Natural killer cell (primary cell): ENCODE data around the gene SKI. TPM values are rescaled to one million over a fixed set of nuclear protein-coding genes. Genes with fewer than 3 reads are reported as not detected.

ENCODE experiments used
- ATAC-seq, 3 donors: fragments of 150-1000 bp in 2 of 3; fragments of 200-7000 bp in 1 of 3; cut with Tn5 transposase; 1 replicate in 1 of 3; 2 replicates in 2 of 3; pipeline ENCODE4 v1.10.0; 2021; ENCODE audit warnings: mild to moderate bottlenecking in 2 of 3, moderate library complexity in 2 of 3
- DNase-seq, 2 donors: peaks; one replicate each; pipeline versions ENCODE4 v3.0.0 to v3.0.0-alpha.2; 2013 to 2021; ENCODE audit warnings: mixed read lengths in 1 of 2
- H3K27ac ChIP-seq: one replicate; pipeline ENCODE4 v1.5.1; 2013; ENCODE audit warnings: mild to moderate bottlenecking, low read length
- H3K27me3 ChIP-seq: one replicate; pipeline ENCODE4 v1.6.1; 2013; ENCODE audit warnings: low read length; ENCODE audit not compliant: control insufficient read depth, insufficient read depth
- H3K36me3 ChIP-seq: one replicate; pipeline ENCODE4 v1.6.1; 2013; ENCODE audit warnings: low read length; ENCODE audit not compliant: control insufficient read depth, insufficient read depth
- H3K4me1 ChIP-seq: one replicate; pipeline ENCODE4 v1.6.1; 2013; ENCODE audit warnings: low read length; ENCODE audit not compliant: control insufficient read depth, insufficient read depth
- H3K4me3 ChIP-seq: one replicate; pipeline ENCODE4 v1.5.1; 2013; ENCODE audit warnings: low read length
- H3K9me3 ChIP-seq: one replicate; pipeline ENCODE4 v1.6.1; 2013; ENCODE audit warnings: low read length; ENCODE audit not compliant: control insufficient read depth, insufficient read depth
- H3K27ac Mint-ChIP-seq, 2 donors: one replicate each; pipeline ENCODE4 v1.8.0; 2022; ENCODE audit warnings: mild to moderate bottlenecking in 2 of 2, mixed read lengths in 2 of 2, moderate library complexity in 1 of 2
- H3K27me3 Mint-ChIP-seq, 2 donors: one replicate each; pipeline ENCODE4 v1.8.0; 2022; ENCODE audit warnings: low read depth in 2 of 2, mixed read lengths in 2 of 2
- H3K36me3 Mint-ChIP-seq: one replicate; pipeline ENCODE4 v1.8.0; 2022; ENCODE audit warnings: mixed read lengths
- H3K4me1 Mint-ChIP-seq, 2 donors: one replicate each; pipeline ENCODE4 v1.8.0; 2022; ENCODE audit warnings: mixed read lengths in 2 of 2
- H3K4me3 Mint-ChIP-seq: one replicate; pipeline ENCODE4 v1.8.0; 2022; ENCODE audit warnings: mild to moderate bottlenecking, moderate library complexity, mixed read lengths
- H3K9me3 Mint-ChIP-seq, 2 donors: one replicate each; pipeline ENCODE4 v1.8.0; 2022; ENCODE audit warnings: mixed read lengths in 2 of 2
- CTCF ChIP-seq: fragments of 200-600 bp; IDR thresholded peaks from one replicate; pipeline ENCODE4 v1.8.0; 2022; ENCODE audit warnings: antibody characterized with exemption
- WGBS: methylation state at CpG from one replicate; pipeline ENCODE4 v1.1.7; 2013; ENCODE audit warnings: missing lambda C conversion rate; ENCODE audit not compliant: insufficient coverage; 5-methylcytosine and 5-hydroxymethylcytosine counted together
- intact Hi-C: fragments of 100-400 bp; cut with micrococcal nuclease; formaldehyde crosslinking; loops from one replicate; pipeline ENCODE4 v1.14.2; 2022
- total RNA-seq, 4 donors: library from RNA; stranded (reverse); fragments of 120-200 nt in 1 of 4; gene quantifications; one replicate each; pipeline versions ENCODE4 v1.2.3 to v1.2.4, GENCODE V29; 2013 to 2022

Gene SKI
- total RNA-seq, 3 donors from 2014 or later (not counting 1 experiment from before 2014, with no cell fraction given): 96.9 to 145 (median 140) TPM

GRCh38 chr1:2313651-2314261, 85.6 kb downstream of the SKI start:
- peaks cover 56% of the 10 kb centered on the region for H3K4me1 ChIP-seq
- no peaks in the 10 kb centered on the region for H3K36me3 Mint-ChIP-seq
- peak overlapping the region; percentile 43 to 65 for H3K27ac Mint-ChIP-seq
- no peaks in the 10 kb centered on the region for H3K9me3 ChIP-seq
- H3K27me3 ChIP-seq: no peaks in the 10 kb centered on the region
- TF ChIP-seq CTCF: no peak
- H3K9me3 Mint-ChIP-seq: no peaks in the 10 kb centered on the region
- WGBS: 79% methylated on average over 18 of the region's 18 CpGs
- ATAC-seq (no peak), DNase-seq (peak in 1 of 2 donors; percentile 37)
- no peaks in the 10 kb centered on the region for H3K36me3 ChIP-seq
- H3K27me3 Mint-ChIP-seq: no peaks in the 10 kb centered on the region
- peaks cover 0 to 22% of the 10 kb centered on the region in 2 donors for H3K4me1 Mint-ChIP-seq
- H3K4me3 ChIP-seq: peak overlapping the region; percentile 13
- intact Hi-C loops: loop anchor here (2.0 kb wide), 2 partner anchors 13 to 115 kb away; no protein-coding TSS in a partner anchor
- H3K4me3 Mint-ChIP-seq: peak overlapping the region; percentile 13
- peak overlapping the region; percentile 76 for H3K27ac ChIP-seq

DNA sequence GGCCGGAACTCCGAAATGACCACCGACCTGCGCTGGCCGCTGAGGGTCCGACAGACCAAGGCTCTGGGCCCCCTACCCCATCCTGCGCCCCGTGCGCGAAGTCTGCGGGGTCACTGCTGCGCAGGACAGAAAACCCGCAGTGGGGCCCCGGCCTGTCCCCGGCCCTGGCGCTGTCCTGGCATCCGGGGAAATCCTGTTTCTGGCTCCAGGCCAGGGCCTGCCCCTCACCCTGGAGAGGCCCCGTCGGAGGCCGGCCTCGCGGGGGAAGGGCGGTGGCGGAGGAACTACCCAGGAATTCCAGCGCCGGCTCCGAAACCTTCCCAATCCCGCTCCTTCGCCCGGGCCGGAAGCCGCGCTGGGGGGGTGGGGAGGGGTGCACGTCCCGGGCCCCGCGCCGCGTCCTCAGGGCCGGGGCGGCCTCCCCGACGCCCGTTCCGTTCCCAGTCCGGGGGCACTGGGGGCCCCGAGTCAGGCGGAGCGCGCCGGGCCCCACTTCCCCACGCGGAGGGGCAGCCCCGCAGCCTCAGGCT, 86.2 kb downstream of the SKI start:
- no peaks in the 10 kb centered on the region for H3K9me3 ChIP-seq
- H3K4me3 ChIP-seq: peak overlapping the region; percentile 13
- H3K27ac Mint-ChIP-seq: no peak overlapping the region
- TF ChIP-seq CTCF: no peak
- ATAC-seq (peak; percentile 11 to 26 (median 25)), DNase-seq (peak in 1 of 2 donors; percentile 61)
- H3K27ac ChIP-seq: peak overlapping the region; percentile 76
- no peaks in the 10 kb centered on the region for H3K27me3 ChIP-seq
- no peaks in the 10 kb centered on the region for H3K36me3 Mint-ChIP-seq
- WGBS: 23% methylated on average over 54 of the region's 54 CpGs
- H3K4me1 ChIP-seq: peaks cover 58% of the 10 kb centered on the region
- H3K4me3 Mint-ChIP-seq: no peak overlapping the region
- H3K27me3 Mint-ChIP-seq: no peaks in the 10 kb centered on the region
- H3K9me3 Mint-ChIP-seq: no peaks in the 10 kb centered on the region
- no peaks in the 10 kb centered on the region for H3K36me3 ChIP-seq
- peaks cover 0 to 22% of the 10 kb centered on the region in 2 donors for H3K4me1 Mint-ChIP-seq
- intact Hi-C loops: loop anchor here (2.0 kb wide), 1 partner anchor 14 kb away; no protein-coding TSS in a partner anchor

- no peaks in the 10 kb centered on the region for H3K36me3 Mint-ChIP-seq
- Histone ChIP-seq H3K4me1 (peaks cover 58% of the 10 kb centered on the region), H3K27me3 (no peaks in the 10 kb centered on the region), H3K9me3 (no peaks in the 10 kb centered on the region), H3K27ac (peak overlapping the region; percentile 83), H3K36me3 (no peaks in the 10 kb centered on the region), H3K4me3 (peak overlapping the region; percentile 47)
- peaks cover 0 to 22% of the 10 kb centered on the region in 2 donors for H3K4me1 Mint-ChIP-seq
- peak overlapping the region; percentile 66 for H3K4me3 Mint-ChIP-seq
- no peaks in the 10 kb centered on the region for H3K9me3 Mint-ChIP-seq
- intact Hi-C loops: loop anchor here (2.0 kb wide), 1 partner anchor 14 kb away; no protein-coding TSS in a partner anchor
- ATAC-seq: peak; percentile 72 to 84 (median 78)
- peak; percentile 67 to 86 for DNase-seq
- peak; percentile 99 for TF ChIP-seq CTCF
- 2% methylated on average over 77 of the region's 91 CpGs for WGBS
- no peaks in the 10 kb centered on the region for H3K27me3 Mint-ChIP-seq
- H3K27ac Mint-ChIP-seq: peak overlapping the region; percentile 69 to 83
These were observed 86.9 kb downstream of the SKI start for GRCh38 chr1:2314803-2315673.
